ENCODE results near the gene MAGEB17.

- TF ChIP-seq, protein P1, sequence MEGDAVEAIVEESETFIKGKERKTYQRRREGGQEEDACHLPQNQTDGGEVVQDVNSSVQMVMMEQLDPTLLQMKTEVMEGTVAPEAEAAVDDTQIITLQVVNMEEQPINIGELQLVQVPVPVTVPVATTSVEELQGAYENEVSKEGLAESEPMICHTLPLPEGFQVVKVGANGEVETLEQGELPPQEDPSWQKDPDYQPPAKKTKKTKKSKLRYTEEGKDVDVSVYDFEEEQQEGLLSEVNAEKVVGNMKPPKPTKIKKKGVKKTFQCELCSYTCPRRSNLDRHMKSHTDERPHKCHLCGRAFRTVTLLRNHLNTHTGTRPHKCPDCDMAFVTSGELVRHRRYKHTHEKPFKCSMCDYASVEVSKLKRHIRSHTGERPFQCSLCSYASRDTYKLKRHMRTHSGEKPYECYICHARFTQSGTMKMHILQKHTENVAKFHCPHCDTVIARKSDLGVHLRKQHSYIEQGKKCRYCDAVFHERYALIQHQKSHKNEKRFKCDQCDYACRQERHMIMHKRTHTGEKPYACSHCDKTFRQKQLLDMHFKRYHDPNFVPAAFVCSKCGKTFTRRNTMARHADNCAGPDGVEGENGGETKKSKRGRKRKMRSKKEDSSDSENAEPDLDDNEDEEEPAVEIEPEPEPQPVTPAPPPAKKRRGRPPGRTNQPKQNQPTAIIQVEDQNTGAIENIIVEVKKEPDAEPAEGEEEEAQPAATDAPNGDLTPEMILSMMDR (IDR thresholded peaks at IDR 0.05): no peak
- TF ChIP-seq EP300 (IDR thresholded peaks at IDR 0.05) (no peak), POLR2A (IDR thresholded peaks at IDR 0.05) (no peak)
Measured at GRCh38 chrX:16124201-16124600, 43.1 kb upstream of the MAGEB17 start.

All from sigmoid colon (tissue), 4 donors.